Measurements from ENCODE around the gene SSBP3. TPM values are rescaled to one million over a fixed set of nuclear protein-coding genes. Genes with fewer than 3 reads are reported as not detected.

Gene SSBP3
- total RNA-seq, 1 donor from 2014 or later, result 70.7 TPM

DNA sequence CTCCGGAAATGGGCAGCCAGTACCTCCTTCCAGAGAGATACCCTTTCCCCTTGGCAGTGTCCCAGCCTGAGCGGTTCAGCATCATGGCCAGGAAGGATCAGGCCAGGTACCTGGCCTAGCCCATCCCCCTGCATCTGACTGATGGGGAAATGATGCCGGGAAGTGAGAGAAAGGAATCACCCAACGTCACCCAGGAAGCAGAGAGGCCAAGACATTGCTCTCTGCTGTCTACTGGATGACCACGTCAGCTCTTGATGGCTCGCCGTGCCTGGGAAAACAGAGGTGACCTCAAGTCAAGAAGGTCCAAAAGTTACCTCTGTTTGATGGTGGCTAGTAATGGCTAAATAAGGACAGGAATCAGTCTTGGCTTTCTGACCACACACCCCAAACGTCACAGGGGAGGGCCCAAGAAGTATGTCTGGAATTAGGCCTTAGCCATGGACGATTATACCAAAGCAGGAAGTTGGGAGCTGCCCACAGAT, 127.2 kb downstream of the SSBP3 start:
- TF ChIP-seq CTCF (IDR thresholded peaks at IDR 0.05) (no peak), POLR2AphosphoS5 (IDR thresholded peaks at IDR 0.05; ENCODE audit: insufficient read depth in 1 of 2, low read depth in 1 of 2) (no peak), POLR2A (IDR thresholded peaks at IDR 0.05) (no peak)
- Histone ChIP-seq H3K4me1 (peaks cover 95% of the 10 kb centered on the region), H3K36me3 (no peaks in the 10 kb centered on the region), H3K27ac (peak overlapping the region; percentile 97), H3K9me3 (no peaks in the 10 kb centered on the region), H3K4me3 (no peak overlapping the region), H3K27me3 (no peaks in the 10 kb centered on the region)
- DNase-seq (ENCODE audit: extremely low spot score in 2 of 2), result no peak
- intact Hi-C loops (cut with DNase I), result no loop called here

- DNase-seq (ENCODE audit: extremely low spot score in 2 of 2), result peak in 1 of 2 donors; percentile 95
- Histone ChIP-seq H3K4me3 (no peak overlapping the region), H3K4me1 (peaks cover 97% of the 10 kb centered on the region), H3K36me3 (no peaks in the 10 kb centered on the region), H3K27me3 (no peaks in the 10 kb centered on the region), H3K9me3 (no peaks in the 10 kb centered on the region), H3K27ac (peak overlapping the region; percentile 97)
- intact Hi-C loops (cut with DNase I), result no loop called here
- TF ChIP-seq POLR2AphosphoS5 (IDR thresholded peaks at IDR 0.05; ENCODE audit: insufficient read depth in 1 of 2, low read depth in 1 of 2) (peak in 1 of 2 donors; percentile 63), POLR2A (IDR thresholded peaks at IDR 0.05) (no peak)
These were observed 128.5 kb downstream of the SSBP3 start for GRCh38 chr1:54277451-54278341.

DNA sequence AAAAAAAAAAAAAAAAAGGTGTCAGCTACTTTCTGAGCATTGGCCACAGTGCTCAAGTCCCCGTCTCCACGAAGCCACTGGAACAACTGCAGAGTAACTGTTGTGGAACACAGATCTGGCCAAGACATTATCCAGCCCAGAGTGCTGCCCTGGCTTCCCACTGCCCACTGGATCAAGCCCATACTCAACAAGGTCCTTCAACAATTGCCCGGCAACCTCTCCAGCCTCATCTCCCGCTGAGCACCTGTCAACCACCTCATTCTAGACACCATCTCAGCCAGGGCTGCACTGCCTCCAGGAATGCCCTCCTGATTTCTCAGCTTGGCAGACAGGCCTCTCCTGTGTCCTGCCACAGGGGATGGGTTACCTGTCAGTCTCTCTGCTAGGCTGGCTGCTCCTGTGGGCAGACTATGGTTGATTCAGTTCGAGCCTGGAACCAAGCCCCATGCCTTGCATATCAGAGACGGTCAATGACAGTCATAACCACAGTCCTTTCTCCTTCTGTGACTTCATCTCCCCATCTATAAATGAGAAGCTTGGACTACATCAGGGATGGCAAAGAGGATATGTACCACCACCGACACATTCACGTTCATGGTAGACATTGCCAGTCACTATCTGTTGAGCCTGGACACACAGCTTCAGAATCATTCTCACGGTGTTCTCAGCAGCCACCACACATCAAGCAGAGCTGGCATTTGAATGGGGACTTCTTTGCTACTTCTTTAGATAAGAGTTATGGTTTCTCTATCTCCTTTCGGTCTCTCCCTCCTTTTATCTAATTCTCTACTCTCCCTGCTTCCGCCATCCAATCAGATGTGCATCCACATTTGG, 129.4 kb downstream of the SSBP3 start:
- TF ChIP-seq POLR2AphosphoS5 (IDR thresholded peaks at IDR 0.05; ENCODE audit: insufficient read depth in 1 of 2, low read depth in 1 of 2) (no peak), CTCF (IDR thresholded peaks at IDR 0.05) (no peak), POLR2A (IDR thresholded peaks at IDR 0.05) (no peak)
- H3K9me3 ChIP-seq, result no peaks in the 10 kb centered on the region
- H3K27ac ChIP-seq, result peak overlapping the region; percentile 97
- intact Hi-C loops (cut with DNase I), result no loop called here
- no peak overlapping the region for H3K4me3 ChIP-seq
- no peaks in the 10 kb centered on the region for H3K27me3 ChIP-seq
- no peak for DNase-seq (ENCODE audit: extremely low spot score in 2 of 2)
- H3K4me1 ChIP-seq, result peaks cover 97% of the 10 kb centered on the region
- H3K36me3 ChIP-seq, result no peaks in the 10 kb centered on the region

DNA sequence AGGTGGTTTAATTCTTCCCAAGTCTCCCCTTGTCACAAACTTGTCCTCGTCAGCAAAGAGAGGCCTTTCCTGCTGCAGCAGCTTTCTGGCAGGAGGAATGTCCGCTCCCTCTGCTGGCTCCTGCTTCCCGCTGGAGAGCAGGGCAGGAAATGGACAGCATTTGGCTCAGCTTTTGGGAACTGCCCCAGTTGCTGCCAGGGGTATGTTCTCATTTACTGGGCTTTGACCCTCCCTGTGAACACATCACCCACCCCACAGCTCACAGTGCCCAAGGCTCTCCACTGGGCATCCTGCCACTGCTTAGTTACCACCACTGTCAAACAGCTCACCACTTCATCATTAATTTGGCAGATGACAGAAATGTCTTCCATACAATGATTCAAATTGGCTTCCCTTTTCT, 130.8 kb downstream of the SSBP3 start:
- H3K27me3 ChIP-seq, result no peaks in the 10 kb centered on the region
- TF ChIP-seq POLR2AphosphoS5 (IDR thresholded peaks at IDR 0.05; ENCODE audit: insufficient read depth in 1 of 2, low read depth in 1 of 2), result peak; percentile 77 to 85
- no peak for TF ChIP-seq CTCF (IDR thresholded peaks at IDR 0.05)
- TF ChIP-seq POLR2A (IDR thresholded peaks at IDR 0.05), result no peak
- no peaks in the 10 kb centered on the region for H3K36me3 ChIP-seq
- H3K27ac ChIP-seq, result peak overlapping the region; percentile 97
- peaks cover 84% of the 10 kb centered on the region for H3K4me1 ChIP-seq
- no peak for DNase-seq (ENCODE audit: extremely low spot score in 2 of 2)
- H3K4me3 ChIP-seq, result no peak overlapping the region
- H3K9me3 ChIP-seq, result no peaks in the 10 kb centered on the region
- intact Hi-C loops (cut with DNase I), result no loop called here

GRCh38 chr1:54274881-54275280, 131.3 kb downstream of the SSBP3 start:
- Histone ChIP-seq H3K27me3 (no peaks in the 10 kb centered on the region), H3K36me3 (no peaks in the 10 kb centered on the region), H3K4me1 (peaks cover 84% of the 10 kb centered on the region), H3K4me3 (no peak overlapping the region), H3K9me3 (no peaks in the 10 kb centered on the region), H3K27ac (peak overlapping the region; percentile 97)
- intact Hi-C loops (cut with DNase I), result loop anchor here (5.0 kb wide), 1 partner anchor 52 kb away; no protein-coding TSS in a partner anchor
- TF ChIP-seq CTCF (IDR thresholded peaks at IDR 0.05), result no peak
- TF ChIP-seq POLR2A (IDR thresholded peaks at IDR 0.05), result no peak
- no peak for DNase-seq (ENCODE audit: extremely low spot score in 2 of 2)
